ENCODE data around the gene YOD1. TPM values are rescaled to one million over a fixed set of nuclear protein-coding genes. Genes with fewer than 3 reads are reported as not detected.

Gene YOD1
- total RNA-seq, 3 donors from 2014 or later, result 9.1 to 10.2 (median 9.9) TPM

- Mint-ChIP-seq H3K27me3 (ENCODE audit: low read depth) (peaks cover 58% of the 10 kb centered on the region), H3K9me3 (no peaks in the 10 kb centered on the region), H3K4me1 (ENCODE audit: low read depth) (no peaks in the 10 kb centered on the region), H3K4me3 (no peak overlapping the region), H3K36me3 (ENCODE audit: insufficient read depth) (no peaks in the 10 kb centered on the region)
- DNase-seq (no peak), ATAC-seq (no peak)
These were observed 20.0 kb downstream of the YOD1 start for GRCh38 chr1:207031016-207031415.

- Mint-ChIP-seq H3K4me3 (no peak overlapping the region), H3K4me1 (ENCODE audit: low read depth) (no peaks in the 10 kb centered on the region), H3K27me3 (ENCODE audit: low read depth) (peaks cover 58% of the 10 kb centered on the region), H3K9me3 (no peaks in the 10 kb centered on the region), H3K36me3 (ENCODE audit: insufficient read depth) (no peaks in the 10 kb centered on the region)
- ATAC-seq, result no peak
- no peak for DNase-seq
These were observed 20.4 kb downstream of the YOD1 start for GRCh38 chr1:207030522-207031009.

- H3K4me3 Mint-ChIP-seq, result no peak overlapping the region
- peaks cover 51% of the 10 kb centered on the region for H3K27me3 Mint-ChIP-seq (ENCODE audit: low read depth)
- H3K36me3 Mint-ChIP-seq (ENCODE audit: insufficient read depth), result no peaks in the 10 kb centered on the region
- ATAC-seq, result no peak
- H3K4me1 Mint-ChIP-seq (ENCODE audit: low read depth), result no peaks in the 10 kb centered on the region
- no peak for DNase-seq
- H3K9me3 Mint-ChIP-seq, result no peaks in the 10 kb centered on the region
These were observed 21.1 kb downstream of the YOD1 start for GRCh38 chr1:207029701-207030521.

GRCh38 chr1:207028884-207029650 is 21.9 kb downstream of the YOD1 start:
- DNase-seq (no peak), ATAC-seq (no peak)
- H3K36me3 Mint-ChIP-seq (ENCODE audit: insufficient read depth), result no peaks in the 10 kb centered on the region
- H3K9me3 Mint-ChIP-seq, result no peaks in the 10 kb centered on the region
- no peak overlapping the region for H3K4me3 Mint-ChIP-seq
- H3K4me1 Mint-ChIP-seq (ENCODE audit: low read depth), result no peaks in the 10 kb centered on the region
- peaks cover 48% of the 10 kb centered on the region for H3K27me3 Mint-ChIP-seq (ENCODE audit: low read depth)

GRCh38 chr1:207027921-207028320 is 23.1 kb downstream of the YOD1 start:
- Mint-ChIP-seq H3K36me3 (ENCODE audit: insufficient read depth) (no peaks in the 10 kb centered on the region), H3K9me3 (no peaks in the 10 kb centered on the region)
- no peak for ATAC-seq

GRCh38 chr1:207027206-207027777 is 23.7 kb downstream of the YOD1 start:
- no peak for ATAC-seq
- no peak for DNase-seq
- H3K27me3 Mint-ChIP-seq (ENCODE audit: low read depth), result peaks cover 38% of the 10 kb centered on the region
- H3K36me3 Mint-ChIP-seq (ENCODE audit: insufficient read depth), result no peaks in the 10 kb centered on the region
- H3K9me3 Mint-ChIP-seq, result no peaks in the 10 kb centered on the region
- no peak overlapping the region for H3K4me3 Mint-ChIP-seq
- H3K4me1 Mint-ChIP-seq (ENCODE audit: low read depth), result no peaks in the 10 kb centered on the region

More at GRCh38 chr1:207027921-207028320, 23.1 kb downstream of the YOD1 start:
- no peaks in the 10 kb centered on the region for H3K4me1 Mint-ChIP-seq (ENCODE audit: low read depth)
- H3K27me3 Mint-ChIP-seq (ENCODE audit: low read depth), result peaks cover 42% of the 10 kb centered on the region
- no peak for DNase-seq
- H3K4me3 Mint-ChIP-seq, result no peak overlapping the region

- Mint-ChIP-seq H3K4me3 (no peak overlapping the region), H3K9me3 (no peaks in the 10 kb centered on the region), H3K36me3 (ENCODE audit: insufficient read depth) (no peaks in the 10 kb centered on the region), H3K27me3 (ENCODE audit: low read depth) (peaks cover 29% of the 10 kb centered on the region), H3K4me1 (ENCODE audit: low read depth) (no peaks in the 10 kb centered on the region)
- no peak for ATAC-seq
- no peak for DNase-seq
These were observed 24.9 kb downstream of the YOD1 start for GRCh38 chr1:207026104-207026534.

GRCh38 chr1:207025146-207025880 is 25.7 kb downstream of the YOD1 start:
- peaks cover 26% of the 10 kb centered on the region for H3K27me3 Mint-ChIP-seq (ENCODE audit: low read depth)
- H3K4me1 Mint-ChIP-seq (ENCODE audit: low read depth), result no peaks in the 10 kb centered on the region
- DNase-seq, result no peak
- H3K36me3 Mint-ChIP-seq (ENCODE audit: insufficient read depth), result no peaks in the 10 kb centered on the region
- H3K4me3 Mint-ChIP-seq, result no peak overlapping the region
- H3K9me3 Mint-ChIP-seq, result no peaks in the 10 kb centered on the region
- no peak for ATAC-seq

- no peaks in the 10 kb centered on the region for H3K4me1 Mint-ChIP-seq (ENCODE audit: low read depth)
- ATAC-seq (no peak), DNase-seq (no peak)
- no peak overlapping the region for H3K4me3 Mint-ChIP-seq
- H3K36me3 Mint-ChIP-seq (ENCODE audit: insufficient read depth), result no peaks in the 10 kb centered on the region
- peaks cover 22% of the 10 kb centered on the region for H3K27me3 Mint-ChIP-seq (ENCODE audit: low read depth)
- no peaks in the 10 kb centered on the region for H3K9me3 Mint-ChIP-seq
These were observed 26.5 kb downstream of the YOD1 start for GRCh38 chr1:207024202-207025145.

GRCh38 chr1:207022996-207023679 is 27.9 kb downstream of the YOD1 start:
- no peaks in the 10 kb centered on the region for H3K36me3 Mint-ChIP-seq (ENCODE audit: insufficient read depth)
- no peaks in the 10 kb centered on the region for H3K4me1 Mint-ChIP-seq (ENCODE audit: low read depth)
- ATAC-seq (no peak), DNase-seq (no peak)
- H3K9me3 Mint-ChIP-seq, result no peaks in the 10 kb centered on the region
- peaks cover 28% of the 10 kb centered on the region for H3K27me3 Mint-ChIP-seq (ENCODE audit: low read depth)
- H3K4me3 Mint-ChIP-seq, result no peak overlapping the region

- H3K9me3 Mint-ChIP-seq, result no peaks in the 10 kb centered on the region
- ATAC-seq (no peak), DNase-seq (no peak)
- no peak overlapping the region for H3K4me3 Mint-ChIP-seq
- H3K27me3 Mint-ChIP-seq (ENCODE audit: low read depth), result peaks cover 21% of the 10 kb centered on the region
- no peaks in the 10 kb centered on the region for H3K4me1 Mint-ChIP-seq (ENCODE audit: low read depth)
- no peaks in the 10 kb centered on the region for H3K36me3 Mint-ChIP-seq (ENCODE audit: insufficient read depth)
These were observed 29.0 kb downstream of the YOD1 start for GRCh38 chr1:207021876-207022596.

- H3K4me3 Mint-ChIP-seq, result no peak overlapping the region
- H3K36me3 Mint-ChIP-seq (ENCODE audit: insufficient read depth), result no peaks in the 10 kb centered on the region
- DNase-seq, result no peak
- no peaks in the 10 kb centered on the region for H3K9me3 Mint-ChIP-seq
- ATAC-seq, result no peak
- H3K4me1 Mint-ChIP-seq (ENCODE audit: low read depth), result no peaks in the 10 kb centered on the region
- peaks cover 17% of the 10 kb centered on the region for H3K27me3 Mint-ChIP-seq (ENCODE audit: low read depth)
These were observed 29.7 kb downstream of the YOD1 start for GRCh38 chr1:207021139-207021861.
